BE2C (cell line): ENCODE data around the gene NUDT6.

Experiments used
- DNase-seq: peaks from one replicate; pipeline ENCODE4 v3.0.0-alpha.2; 2020
- H3K27me3 ChIP-seq: fragments of 250-450 bp; sonication (Bioruptor Pico); 2 replicates; pipeline ENCODE4 v1.5.1; 2020; ENCODE audit warnings: mild to moderate bottlenecking
- H3K36me3 ChIP-seq: fragments of 250-450 bp; sonication (Bioruptor Pico); 2 replicates; pipeline ENCODE4 v1.5.1; 2020; ENCODE audit warnings: mild to moderate bottlenecking
- H3K4me1 ChIP-seq: fragments of 250-450 bp; sonication (Bioruptor Pico); 2 replicates; pipeline ENCODE4 v1.5.1; 2020
- H3K4me3 ChIP-seq: 2 replicates; pipeline ENCODE4 v1.5.1; 2011; ENCODE audit warnings: low read depth, low read length
- H3K9me3 ChIP-seq: fragments of 250-450 bp; sonication (Bioruptor Pico); 2 replicates; pipeline ENCODE4 v1.5.1; 2020
- TF ChIP-seq, protein P1 (sequence below): IDR thresholded peaks from 2 replicates; pipeline ENCODE4 v1.5.1; 2012; ENCODE audit warnings: mild to moderate bottlenecking, low read depth, low read length

The NUDT6 gene

GRCh38 chr4:122921300-122921699, 1.1 kb downstream of the NUDT6 start:
- H3K4me3 ChIP-seq: peak overlapping the region; percentile 95
- DNase-seq: no peak
- TF ChIP-seq, protein P1, sequence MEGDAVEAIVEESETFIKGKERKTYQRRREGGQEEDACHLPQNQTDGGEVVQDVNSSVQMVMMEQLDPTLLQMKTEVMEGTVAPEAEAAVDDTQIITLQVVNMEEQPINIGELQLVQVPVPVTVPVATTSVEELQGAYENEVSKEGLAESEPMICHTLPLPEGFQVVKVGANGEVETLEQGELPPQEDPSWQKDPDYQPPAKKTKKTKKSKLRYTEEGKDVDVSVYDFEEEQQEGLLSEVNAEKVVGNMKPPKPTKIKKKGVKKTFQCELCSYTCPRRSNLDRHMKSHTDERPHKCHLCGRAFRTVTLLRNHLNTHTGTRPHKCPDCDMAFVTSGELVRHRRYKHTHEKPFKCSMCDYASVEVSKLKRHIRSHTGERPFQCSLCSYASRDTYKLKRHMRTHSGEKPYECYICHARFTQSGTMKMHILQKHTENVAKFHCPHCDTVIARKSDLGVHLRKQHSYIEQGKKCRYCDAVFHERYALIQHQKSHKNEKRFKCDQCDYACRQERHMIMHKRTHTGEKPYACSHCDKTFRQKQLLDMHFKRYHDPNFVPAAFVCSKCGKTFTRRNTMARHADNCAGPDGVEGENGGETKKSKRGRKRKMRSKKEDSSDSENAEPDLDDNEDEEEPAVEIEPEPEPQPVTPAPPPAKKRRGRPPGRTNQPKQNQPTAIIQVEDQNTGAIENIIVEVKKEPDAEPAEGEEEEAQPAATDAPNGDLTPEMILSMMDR: no peak

DNA sequence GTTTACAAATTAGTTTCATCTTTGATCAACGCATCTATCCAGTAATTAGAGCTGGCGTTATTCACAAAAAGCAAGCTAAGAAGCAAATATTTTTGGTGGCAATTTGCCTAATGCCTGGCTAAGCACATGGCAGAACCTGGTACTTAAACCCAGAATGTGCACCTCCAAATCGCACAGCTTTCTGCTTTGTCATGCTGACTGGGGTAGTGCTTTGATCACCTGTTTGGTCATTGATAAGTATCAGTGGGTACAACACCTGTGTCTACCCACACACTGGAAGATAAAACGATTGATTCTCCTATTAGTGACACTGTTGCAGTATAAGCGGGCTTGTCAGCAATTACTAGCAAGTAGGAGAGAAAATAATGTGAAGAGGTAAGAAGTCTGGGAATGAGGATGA, 1.9 kb downstream of the NUDT6 start:
- DNase-seq: no peak
- Histone ChIP-seq H3K36me3 (no peaks in the 10 kb centered on the region), H3K4me1 (no peaks in the 10 kb centered on the region; the same call in 1 of the 2 replicates), H3K27me3 (no peaks in the 10 kb centered on the region), H3K9me3 (no peaks in the 10 kb centered on the region), H3K4me3 (no peak overlapping the region)
- TF ChIP-seq, protein P1: no peak

More at GRCh38 chr4:122921300-122921699, 1.1 kb downstream of the NUDT6 start:
- H3K4me1 ChIP-seq: no peaks in the 10 kb centered on the region; the same call in 1 of the 2 replicates
- H3K36me3 ChIP-seq: no peaks in the 10 kb centered on the region
- no peaks in the 10 kb centered on the region for H3K9me3 ChIP-seq
- no peaks in the 10 kb centered on the region for H3K27me3 ChIP-seq

- Histone ChIP-seq H3K9me3 (no peaks in the 10 kb centered on the region), H3K27me3 (no peaks in the 10 kb centered on the region), H3K36me3 (no peaks in the 10 kb centered on the region), H3K4me3 (no peak overlapping the region), H3K4me1 (no peaks in the 10 kb centered on the region)
- no peak for DNase-seq
- TF ChIP-seq, protein P1: no peak
Measured at GRCh38 chr4:122917731-122918130, 4.7 kb downstream of the NUDT6 start.

- no peaks in the 10 kb centered on the region for H3K36me3 ChIP-seq
- H3K4me1 ChIP-seq: no peaks in the 10 kb centered on the region
- no peaks in the 10 kb centered on the region for H3K9me3 ChIP-seq
- TF ChIP-seq, protein P1: no peak
- H3K4me3 ChIP-seq: no peak overlapping the region
- no peak for DNase-seq
- H3K27me3 ChIP-seq: no peaks in the 10 kb centered on the region
Measured at GRCh38 chr4:122914938-122915337, 7.5 kb downstream of the NUDT6 start.

DNA sequence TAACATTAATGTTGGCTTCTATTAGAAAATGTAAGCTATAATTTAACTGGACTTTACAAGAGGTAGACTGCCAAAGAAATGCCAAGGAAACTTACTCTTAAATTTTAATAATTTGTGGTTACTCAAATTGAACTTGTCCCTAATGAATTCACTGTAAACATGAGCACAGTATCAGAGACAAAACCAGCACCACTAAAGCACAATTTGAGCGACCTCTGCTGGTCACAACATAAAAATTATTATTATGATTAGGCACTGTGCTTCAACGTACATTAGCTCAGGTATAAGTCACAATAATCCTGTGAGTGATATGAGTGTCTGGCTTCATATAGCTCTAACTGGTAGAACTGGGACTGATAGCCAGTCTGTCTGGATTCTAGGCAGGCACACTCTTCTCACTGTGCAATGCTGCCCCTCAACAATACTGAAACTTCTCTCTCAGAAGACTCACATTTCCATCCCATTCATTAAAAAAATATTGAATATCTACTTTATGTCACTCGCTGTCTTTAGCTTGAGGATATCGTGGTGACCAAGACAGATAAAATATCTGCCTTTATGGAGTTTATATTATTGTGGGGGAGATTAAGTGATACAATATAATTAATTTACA, 8.0 kb downstream of the NUDT6 start:
- no peak for DNase-seq
- H3K36me3 ChIP-seq: no peaks in the 10 kb centered on the region
- TF ChIP-seq, protein P1: peak; percentile 34
- H3K9me3 ChIP-seq: no peaks in the 10 kb centered on the region
- no peaks in the 10 kb centered on the region for H3K27me3 ChIP-seq
- H3K4me3 ChIP-seq: no peak overlapping the region
- no peaks in the 10 kb centered on the region for H3K4me1 ChIP-seq

GRCh38 chr4:122912810-122913575, 9.4 kb downstream of the NUDT6 start:
- no peak for DNase-seq
- Histone ChIP-seq H3K4me1 (no peaks in the 10 kb centered on the region), H3K27me3 (no peaks in the 10 kb centered on the region), H3K4me3 (no peak overlapping the region), H3K9me3 (no peaks in the 10 kb centered on the region), H3K36me3 (no peaks in the 10 kb centered on the region)
- TF ChIP-seq, protein P1: no peak
